IPS-11a (cell line): Measurements from ENCODE around the gene PSMA2.

Experiments used
- H3K4me3 ChIP-seq: one replicate; pipeline ENCODE4 v1.5.1; 2013; ENCODE audit warnings: low read depth, low read length, control low read depth

PSMA2 gene

GRCh38 chr7:42931834-42932651 lies at the start of gene PSMA2, which contains the start of gene MRPL32:
TSS of gene PSMA2 (minus strand) at chr7:42932174. CDS start at chr7:42932158, 16 bp downstream.
TSS of gene MRPL32 (plus strand) at chr7:42932376. CDS start at chr7:42932387, 11 bp downstream.
- H3K4me3 ChIP-seq: peak within 1 kb of the TSS; percentile 82

DNA sequence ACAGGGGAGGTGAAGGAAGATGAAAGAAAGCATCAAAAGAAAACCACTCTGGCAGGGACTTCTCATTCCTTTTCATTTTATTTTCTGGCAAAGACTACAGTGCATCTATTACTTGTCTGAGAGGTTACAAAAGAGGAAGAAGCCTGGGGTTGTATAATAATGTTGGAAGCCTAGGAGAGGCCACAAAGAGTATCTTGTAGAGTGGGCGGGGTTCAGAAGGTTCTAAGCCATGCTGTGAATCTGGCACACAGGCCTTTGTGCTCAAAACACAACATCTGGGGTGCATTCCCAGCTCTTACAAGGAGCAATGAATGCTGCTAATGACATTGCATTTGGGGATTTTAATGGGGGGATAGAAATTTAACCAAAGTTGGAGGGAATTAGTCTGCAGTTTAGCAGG lies 49.6 kb upstream of the PSMA2 start:
- H3K4me3 ChIP-seq: no peak overlapping the region

DNA sequence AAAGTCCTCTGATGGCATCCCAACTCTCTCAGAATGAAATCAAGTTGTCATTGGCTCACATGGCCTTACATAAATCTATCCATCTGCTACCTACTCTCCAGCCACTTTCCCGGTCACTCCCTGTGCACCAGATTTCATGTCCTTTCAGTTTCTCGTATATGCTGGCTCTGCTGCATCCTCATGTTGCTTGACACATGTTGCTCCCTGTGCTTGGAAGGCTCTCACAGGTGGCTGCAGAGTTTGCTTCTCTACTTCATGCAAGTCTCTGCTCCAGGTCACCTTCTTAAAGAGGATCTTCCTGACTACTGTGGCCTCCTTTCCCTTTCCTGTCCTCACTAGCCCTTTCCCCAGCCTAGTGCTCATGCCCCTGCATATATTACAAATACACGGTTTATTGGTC lies 48.5 kb upstream of the PSMA2 start:
- H3K4me3 ChIP-seq: no peak overlapping the region

GRCh38 chr7:42980084-42980483 lies 48.1 kb upstream of the PSMA2 start:
- H3K4me3 ChIP-seq: no peak overlapping the region

- H3K4me3 ChIP-seq: no peak overlapping the region
These were observed 46.5 kb upstream of the PSMA2 start for GRCh38 chr7:42978496-42978895.

DNA sequence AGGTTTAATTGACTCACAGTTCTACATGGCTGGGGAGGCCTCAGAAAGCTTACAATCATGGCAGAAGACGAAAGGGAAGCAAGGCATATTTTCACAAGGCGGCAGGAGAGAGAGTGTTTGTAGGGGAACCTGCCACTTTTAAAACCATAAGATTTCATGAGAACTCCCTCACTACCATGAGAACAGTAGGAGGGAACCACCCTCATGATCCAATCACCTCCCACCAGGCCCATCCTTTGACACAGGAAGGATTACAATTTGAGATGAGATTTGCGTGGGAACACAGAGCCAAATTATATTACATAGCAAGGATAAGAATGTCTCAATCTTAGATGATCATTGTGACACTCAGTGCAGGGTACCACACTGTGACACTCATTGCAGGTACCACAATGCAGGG lies 44.4 kb upstream of the PSMA2 start:
- H3K4me3 ChIP-seq: no peak overlapping the region

GRCh38 chr7:42972699-42973500 lies 40.9 kb upstream of the PSMA2 start:
- no peak overlapping the region for H3K4me3 ChIP-seq

DNA sequence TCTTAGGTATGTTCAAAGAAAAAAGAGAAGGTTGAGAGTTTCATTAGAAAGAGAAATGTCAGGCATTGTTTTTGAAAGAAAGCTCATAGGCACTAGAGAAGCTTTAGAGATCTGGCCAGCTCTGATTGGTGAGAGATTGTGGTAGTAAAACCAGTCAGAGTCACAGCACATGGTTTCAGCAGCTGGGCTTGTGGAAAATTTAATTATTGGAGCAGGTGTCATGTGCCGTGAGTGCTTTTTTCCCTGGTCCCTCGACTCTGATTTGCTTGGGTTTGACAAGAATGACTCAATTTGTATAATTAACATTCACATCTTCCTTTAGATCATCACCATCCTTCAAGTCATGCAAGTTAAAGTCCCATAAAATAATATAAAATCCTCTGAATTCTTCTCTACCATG lies 35.4 kb upstream of the PSMA2 start:
- H3K4me3 ChIP-seq: no peak overlapping the region

- H3K4me3 ChIP-seq: no peak overlapping the region
These were observed 33.2 kb upstream of the PSMA2 start for GRCh38 chr7:42964849-42965805.

GRCh38 chr7:42964293-42964692 lies 32.3 kb upstream of the PSMA2 start:
- H3K4me3 ChIP-seq: no peak overlapping the region

GRCh38 chr7:42961170-42961569 lies 29.2 kb upstream of the PSMA2 start:
- H3K4me3 ChIP-seq: no peak overlapping the region

DNA sequence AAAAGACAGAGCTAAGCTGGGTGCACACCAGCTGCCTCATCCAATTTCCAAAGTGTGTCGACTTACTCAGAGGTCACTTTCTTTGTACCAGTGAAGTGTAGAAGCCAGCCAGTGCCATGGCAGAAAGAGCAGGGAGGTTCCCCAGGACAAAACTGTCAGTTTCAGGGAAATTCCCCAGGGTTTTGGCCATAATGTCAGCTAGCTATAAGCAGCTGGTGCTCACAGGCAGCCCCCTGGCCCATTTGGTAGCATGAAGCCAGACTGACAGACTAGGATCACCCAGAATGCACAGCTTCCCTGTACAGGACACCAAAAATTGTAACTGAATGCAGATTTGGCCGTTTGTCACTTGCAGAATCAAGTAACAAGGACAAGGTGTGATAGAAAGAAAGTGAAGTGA lies 28.8 kb upstream of the PSMA2 start:
- H3K4me3 ChIP-seq: no peak overlapping the region

- H3K4me3 ChIP-seq: no peak overlapping the region
These were observed 27.6 kb upstream of the PSMA2 start for GRCh38 chr7:42959549-42959948.

DNA sequence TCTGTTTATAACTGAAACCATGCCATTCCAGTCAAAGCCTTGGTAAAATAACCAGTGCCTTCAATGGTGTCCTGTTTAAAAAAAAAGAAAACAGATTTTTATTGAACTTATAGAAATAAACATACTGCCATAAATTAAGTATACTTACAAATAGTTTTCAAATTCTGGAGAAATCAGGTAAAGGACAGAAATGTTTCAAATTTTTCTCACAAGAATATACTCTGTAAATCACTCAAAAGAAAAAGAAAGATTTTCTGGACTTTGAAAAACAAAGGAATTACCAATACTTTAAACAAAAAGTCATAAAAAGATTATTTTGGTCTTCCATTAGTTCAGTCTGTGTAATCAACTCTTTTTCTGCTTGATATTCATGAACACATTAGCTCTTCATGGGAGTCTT lies 24.1 kb upstream of the PSMA2 start:
- no peak overlapping the region for H3K4me3 ChIP-seq

GRCh38 chr7:42953994-42954393 lies 22.0 kb upstream of the PSMA2 start:
- no peak overlapping the region for H3K4me3 ChIP-seq

GRCh38 chr7:42952328-42952727 lies 20.4 kb upstream of the PSMA2 start:
- no peak overlapping the region for H3K4me3 ChIP-seq

DNA sequence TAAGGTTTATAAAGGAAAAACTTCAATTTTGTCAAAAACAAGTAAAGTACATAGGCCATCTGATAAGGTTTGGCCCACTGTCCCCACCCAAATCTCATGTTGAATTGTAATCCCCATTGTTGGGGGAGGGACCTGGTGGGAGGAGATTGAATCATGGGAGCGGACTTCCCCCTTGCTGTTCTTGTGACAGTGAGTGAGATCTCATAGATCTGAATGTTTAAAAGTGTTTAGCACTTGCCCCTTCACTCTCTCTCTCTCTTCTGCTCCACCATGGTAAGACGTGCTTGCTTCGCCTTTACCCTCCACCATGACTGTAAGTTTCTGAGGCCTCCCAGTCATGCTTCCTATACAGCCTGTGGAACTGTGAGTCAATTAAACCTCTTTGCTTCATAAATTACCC lies 18.4 kb upstream of the PSMA2 start:
- no peak overlapping the region for H3K4me3 ChIP-seq

DNA sequence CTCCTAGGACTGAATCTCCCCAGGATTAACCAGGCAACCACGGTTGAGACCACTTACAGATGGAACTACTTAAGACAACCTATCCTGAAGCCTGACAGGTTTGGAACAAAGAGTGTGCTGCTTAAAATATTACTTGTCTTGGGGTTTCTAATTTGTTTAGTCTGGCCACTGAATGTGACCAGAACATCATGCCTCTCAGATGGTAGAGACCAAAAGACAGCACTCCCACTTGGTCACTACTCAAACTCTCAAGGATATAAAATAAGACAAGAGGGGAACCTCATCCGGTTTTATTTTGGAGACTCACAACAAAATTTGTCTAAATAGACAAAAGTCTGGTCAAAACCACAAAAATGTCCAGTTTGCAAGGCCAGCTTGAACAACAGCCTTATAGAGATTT lies 15.5 kb upstream of the PSMA2 start:
- no peak overlapping the region for H3K4me3 ChIP-seq

- H3K4me3 ChIP-seq: no peak overlapping the region
These were observed 14.6 kb upstream of the PSMA2 start for GRCh38 chr7:42946627-42946950.

GRCh38 chr7:42945821-42946626 lies 14.1 kb upstream of the PSMA2 start:
- H3K4me3 ChIP-seq: no peak overlapping the region
